AG10803 (cell line): Measurements from ENCODE around the gene NDUFB10.

Source experiments
- DNase-seq: peaks from one replicate; pipeline ENCODE4 v3.0.0; 2010; ENCODE audit warnings: low read depth
- H3K4me3 ChIP-seq: 2 replicates; pipeline ENCODE4 v1.5.1; 2011; ENCODE audit warnings: mild to moderate bottlenecking, low read length, control low read depth
- CTCF ChIP-seq: conservative IDR thresholded peaks from 2 replicates; pipeline ENCODE4 v1.5.1; 2011; ENCODE audit warnings: mild to moderate bottlenecking, low read length, control low read depth, inconsistent platforms

Gene NDUFB10

GRCh38 chr16:1977875-1978268 is 18.5 kb downstream of the NDUFB10 start:
- no peak overlapping the region for H3K4me3 ChIP-seq
- no peak for DNase-seq
- no peak for TF ChIP-seq CTCF

GRCh38 chr16:1978476-1979120 is 19.3 kb downstream of the NDUFB10 start:
- no peak for TF ChIP-seq CTCF
- no peak overlapping the region for H3K4me3 ChIP-seq
- no peak for DNase-seq

GRCh38 chr16:1979271-1980029 is 20.1 kb downstream of the NDUFB10 start:
- no peak for TF ChIP-seq CTCF
- no peak overlapping the region for H3K4me3 ChIP-seq
- DNase-seq = no peak

- no peak for DNase-seq
- no peak for TF ChIP-seq CTCF
- no peak overlapping the region for H3K4me3 ChIP-seq
These were observed 20.9 kb downstream of the NDUFB10 start for GRCh38 chr16:1980030-1980769.

GRCh38 chr16:1980770-1981087 is 21.4 kb downstream of the NDUFB10 start:
- no peak overlapping the region for H3K4me3 ChIP-seq
- no peak for TF ChIP-seq CTCF
- DNase-seq = no peak

GRCh38 chr16:1981398-1981836 is 22.1 kb downstream of the NDUFB10 start, which contains the start of gene NOXO1:
NOXO1 (minus strand) TSS chr16:1981469; CDS start chr16:1981179, 290 bp downstream.
- DNase-seq = no peak
- H3K4me3 ChIP-seq = no peak within 1 kb of the TSS
- TF ChIP-seq CTCF = no peak
